ENCODE measurements around the gene GIMAP6.
"Not testable (repeated sequence)": the region's sequence is repeated elsewhere in the genome, so short reads cannot be mapped to it uniquely, and the experiment has no call there.

Gene GIMAP6

DNA sequence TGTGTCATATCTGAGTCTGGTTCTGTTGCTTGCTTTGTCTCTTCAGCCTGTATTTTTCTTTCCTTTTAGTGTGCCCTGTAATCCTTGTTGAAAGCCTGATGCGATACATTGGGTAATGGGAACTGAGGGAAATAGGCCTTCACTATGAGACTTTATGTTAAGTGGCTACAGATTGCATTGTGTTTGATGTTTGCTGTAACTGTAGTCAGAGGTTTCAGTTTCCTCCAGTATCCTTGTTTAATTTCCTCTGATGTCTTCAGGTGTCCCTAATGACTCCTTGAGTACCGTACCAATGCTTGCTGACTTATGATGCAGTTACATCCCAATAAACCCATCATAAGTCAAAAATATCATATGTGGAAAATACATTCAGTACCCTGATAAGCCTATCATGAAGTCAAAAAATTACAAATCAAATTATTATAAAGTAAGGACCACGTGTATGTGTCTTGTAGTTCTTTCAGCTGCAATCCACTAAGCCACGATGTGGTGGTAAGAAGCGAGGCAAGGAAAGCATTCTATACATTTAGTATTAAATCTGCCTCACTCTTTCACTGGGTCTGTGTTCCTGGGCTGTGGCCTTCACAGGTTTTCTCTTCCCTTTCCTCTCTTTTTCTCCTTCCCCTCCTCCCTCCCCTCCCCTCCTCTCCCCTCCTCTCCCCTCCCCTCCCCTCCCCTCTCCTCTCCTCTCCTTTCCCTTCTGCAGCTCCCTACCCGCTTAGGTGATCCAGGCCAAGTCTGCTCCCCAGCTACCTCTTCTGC is 13.3 kb upstream of the GIMAP6 start:
- no peak for DNase-seq (ENCODE audit: low spot score)

DNA sequence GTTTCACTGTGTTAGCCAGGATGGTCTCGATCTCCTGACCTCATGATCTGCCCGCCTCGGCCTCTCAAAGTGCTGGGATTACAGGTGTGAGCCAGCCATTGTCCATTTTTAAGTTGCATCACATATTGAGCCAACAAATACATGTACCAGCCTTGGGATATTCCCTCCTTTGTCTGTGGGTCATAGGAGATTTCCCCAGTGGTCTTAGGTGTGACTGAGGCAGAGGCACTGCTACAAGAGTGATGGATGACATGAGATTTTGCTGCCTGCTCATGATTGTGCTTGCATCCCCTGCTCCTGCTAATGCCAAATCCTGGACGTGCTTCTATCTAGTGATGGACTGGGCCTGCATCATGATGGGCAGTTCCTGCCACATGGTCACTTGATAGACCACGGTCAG is 10.7 kb upstream of the GIMAP6 start:
- DNase-seq (ENCODE audit: low spot score), result no peak

GRCh38 chr7:150641854-150642253 is 9.7 kb upstream of the GIMAP6 start:
- DNase-seq (ENCODE audit: low spot score), result no peak

DNA sequence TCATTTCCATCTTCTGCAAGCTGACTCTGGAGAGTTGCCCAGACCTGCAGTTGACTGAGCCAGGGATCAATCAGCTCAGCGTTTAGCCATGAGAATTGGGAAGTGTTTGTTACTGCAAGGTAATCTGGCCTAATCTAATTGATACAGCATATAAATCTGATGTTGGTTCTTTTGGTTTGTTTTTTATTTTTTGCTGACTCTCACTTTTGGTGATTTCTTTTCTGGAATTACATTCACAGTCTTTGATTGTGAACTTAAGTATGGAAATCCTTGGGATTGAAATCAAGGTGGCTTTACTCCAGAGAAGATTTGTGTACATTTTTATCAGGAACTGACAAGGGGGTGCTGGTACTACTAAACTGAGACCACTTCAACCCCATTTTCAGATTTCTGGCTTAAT is 1.7 kb upstream of the GIMAP6 start:
- DNase-seq (ENCODE audit: low spot score), result no peak

GRCh38 chr7:150631084-150631826 is 930 bp downstream of the GIMAP6 start:
- no peak for DNase-seq (ENCODE audit: low spot score)

DNA sequence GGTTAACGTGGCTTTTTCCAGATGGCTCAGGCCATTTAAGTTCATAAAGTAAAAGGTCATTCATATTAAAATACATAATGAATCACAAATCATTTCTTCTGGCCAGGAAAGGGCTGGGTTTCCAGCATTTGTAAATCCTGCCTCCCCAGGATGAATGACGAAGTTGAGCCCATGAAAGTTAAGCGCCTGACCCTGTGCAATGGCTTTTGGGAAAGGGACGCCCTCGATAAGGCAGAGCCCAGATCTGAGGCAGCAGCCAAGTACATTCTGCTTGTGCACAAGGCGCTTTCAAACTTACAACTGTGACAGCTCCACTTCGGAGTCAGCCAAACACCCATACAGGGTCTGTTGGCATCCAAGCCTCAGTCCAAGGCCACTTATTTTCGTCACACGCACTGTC is 2.8 kb downstream of the GIMAP6 start:
- DNase-seq (ENCODE audit: low spot score), result no peak

- no peak for DNase-seq (ENCODE audit: low spot score)
Observed at GRCh38 chr7:150627959-150628358, 4.2 kb downstream of the GIMAP6 start.

- DNase-seq (ENCODE audit: low spot score), result no peak
Observed at GRCh38 chr7:150626696-150627095, 5.5 kb downstream of the GIMAP6 start.

DNA sequence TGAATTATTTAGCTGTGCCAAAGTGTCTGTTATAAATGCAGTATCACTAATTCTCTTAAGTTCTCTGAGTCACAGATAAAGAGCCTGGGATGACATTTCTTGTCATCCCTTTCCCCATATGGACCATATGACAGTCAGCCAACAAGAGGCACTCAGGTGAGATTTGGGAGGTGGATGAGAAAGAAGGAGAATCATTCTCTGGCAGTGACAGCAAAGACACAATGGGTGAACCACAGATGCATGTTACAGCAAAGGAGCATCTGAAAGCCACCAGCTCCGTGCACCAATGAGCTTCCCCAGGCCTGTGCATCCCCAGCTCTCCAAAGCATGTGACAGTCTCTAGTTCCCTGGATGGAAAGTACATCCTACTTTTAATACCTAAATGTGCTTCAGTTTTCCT is 10.8 kb downstream of the GIMAP6 start:
- no peak for DNase-seq (ENCODE audit: low spot score)

GRCh38 chr7:150620617-150621371 is 11.4 kb downstream of the GIMAP6 start:
- no peak for DNase-seq (ENCODE audit: low spot score)

GRCh38 chr7:150620061-150620460 is 12.1 kb downstream of the GIMAP6 start:
- DNase-seq (ENCODE audit: low spot score), result no peak

GRCh38 chr7:150615221-150615755 is 16.9 kb downstream of the GIMAP6 start:
- not testable (repeated sequence) for DNase-seq (ENCODE audit: low spot score)

DNA sequence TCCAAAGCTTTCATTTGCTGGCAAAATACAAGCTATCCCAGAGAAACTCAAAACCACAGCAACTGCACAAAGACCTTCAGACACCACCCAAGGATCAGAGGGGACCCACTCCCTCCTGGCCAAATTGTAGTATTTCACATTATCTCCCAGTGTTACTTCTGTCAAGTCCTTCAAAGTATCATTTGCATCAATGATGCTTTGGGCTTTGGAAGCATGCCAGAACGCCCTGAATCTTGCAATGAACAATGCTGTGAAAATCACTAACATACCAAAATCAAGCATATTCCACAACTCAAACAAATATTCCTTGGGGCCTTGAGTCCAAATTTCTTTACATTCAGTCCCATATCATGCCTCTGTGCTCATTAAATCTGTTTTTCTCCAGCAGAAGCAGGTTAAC is 17.8 kb downstream of the GIMAP6 start:
- DNase-seq (ENCODE audit: low spot score), result not testable (repeated sequence)

- no peak for DNase-seq (ENCODE audit: low spot score)
Observed at GRCh38 chr7:150613880-150614279, 18.3 kb downstream of the GIMAP6 start.

DNA sequence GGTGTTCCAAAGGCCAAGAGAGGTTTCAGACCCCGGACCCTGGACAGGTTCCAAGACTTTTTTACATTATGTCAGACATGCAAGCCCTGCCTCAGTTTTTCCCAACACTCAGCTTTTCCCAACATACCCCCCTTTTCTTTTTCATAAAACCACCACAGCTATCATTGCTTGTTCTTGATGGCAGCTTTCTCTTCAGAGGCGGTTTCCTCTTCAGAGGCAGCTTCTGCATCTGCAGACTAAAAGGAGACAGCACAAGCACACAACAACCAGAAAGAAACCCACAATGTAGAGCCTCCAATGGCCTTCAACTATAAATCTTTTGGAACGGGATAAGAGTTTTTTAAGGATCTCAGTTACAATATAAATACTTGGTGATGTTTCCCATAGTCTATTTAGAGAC is 19.3 kb downstream of the GIMAP6 start:
- no peak for DNase-seq (ENCODE audit: low spot score)

GRCh38 chr7:150610233-150610632 is 22.0 kb downstream of the GIMAP6 start:
- DNase-seq (ENCODE audit: low spot score), result no peak

- not testable (repeated sequence) for DNase-seq (ENCODE audit: low spot score)
Observed at GRCh38 chr7:150603600-150603999, 28.6 kb downstream of the GIMAP6 start.

DNA sequence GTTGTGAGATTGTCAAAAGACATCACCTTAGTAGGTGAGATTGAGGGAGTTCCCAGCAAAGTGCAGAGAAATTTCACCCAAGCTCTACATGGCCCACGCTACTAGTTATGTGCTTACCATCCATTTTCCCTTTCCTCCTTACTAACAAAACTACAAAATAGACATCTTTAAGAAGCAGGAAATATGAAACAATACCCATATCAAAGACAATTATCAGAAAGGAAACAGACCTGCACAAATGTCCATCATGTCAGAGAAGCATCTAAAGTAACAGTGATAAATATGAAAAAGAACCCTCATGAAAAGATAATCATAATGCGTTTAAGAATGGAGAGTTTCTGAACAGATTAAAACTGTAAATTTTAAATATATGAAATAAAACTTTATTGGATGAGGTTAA is 36.8 kb downstream of the GIMAP6 start:
- no peak for DNase-seq (ENCODE audit: low spot score)

DNA sequence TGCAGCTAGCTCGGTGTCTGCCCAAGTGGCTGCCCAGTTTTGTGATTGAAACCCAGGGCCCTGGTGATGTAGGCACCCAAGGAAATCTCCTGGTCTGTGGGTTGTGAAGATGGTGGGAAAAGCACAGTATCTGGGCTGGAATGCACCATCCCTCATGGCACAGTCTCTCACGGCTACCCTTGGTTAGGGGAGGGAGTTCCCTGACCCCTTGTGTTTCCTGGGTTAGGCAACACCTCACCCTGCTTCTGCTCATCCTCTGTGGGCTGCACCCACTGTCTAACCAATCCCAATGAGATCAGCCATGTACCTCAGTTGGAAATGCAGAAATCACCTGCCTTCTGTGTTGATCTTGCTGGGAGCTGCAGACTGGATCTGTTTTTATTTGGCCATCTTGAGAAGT is 37.4 kb downstream of the GIMAP6 start:
- DNase-seq (ENCODE audit: low spot score), result no peak

DNA sequence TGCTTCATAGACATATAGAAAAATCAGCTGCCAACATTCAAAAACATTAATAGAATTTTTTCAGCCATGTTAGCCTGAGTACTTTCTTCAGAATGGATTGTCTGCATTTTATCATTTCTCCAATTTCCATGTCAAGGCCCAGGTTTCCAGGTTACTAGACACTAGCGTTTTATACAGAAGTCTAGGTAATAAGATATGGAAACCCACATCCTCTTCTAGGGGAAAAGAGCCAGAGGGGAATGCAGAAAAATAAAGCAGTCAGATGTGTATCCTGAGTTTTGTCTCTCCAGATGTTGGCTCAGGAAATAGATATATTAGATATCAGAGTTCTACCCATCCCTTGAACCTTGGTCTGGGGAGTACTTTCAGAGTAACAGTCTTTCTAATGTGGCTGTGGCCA is 44.6 kb downstream of the GIMAP6 start:
- no peak for DNase-seq (ENCODE audit: low spot score)

- peak; percentile 17 for DNase-seq (ENCODE audit: low spot score)
Observed at GRCh38 chr7:150586785-150587152, 45.4 kb downstream of the GIMAP6 start.

GRCh38 chr7:150586068-150586784 is 46.0 kb downstream of the GIMAP6 start:
- DNase-seq (ENCODE audit: low spot score), result no peak

All from kidney tubule cell (primary cell).